ENCODE measurements around the gene ATP6V1E1.
"Not testable (repeated sequence)": the region's sequence is repeated elsewhere in the genome, so short reads cannot be mapped to it uniquely, and the experiment has no call there.

Gene ATP6V1E1

GRCh38 chr22:17647452-17647851 is 18.9 kb upstream of the ATP6V1E1 start:
- Histone ChIP-seq H3K9me3 (ENCODE audit: control insufficient read depth, low read length) (no peaks in the 10 kb centered on the region), H3K4me1 (ENCODE audit: control insufficient read depth, insufficient read depth, low read length) (no peaks in the 10 kb centered on the region), H3K4me3 (ENCODE audit: low read length) (no peak overlapping the region), H3K36me3 (ENCODE audit: control insufficient read depth, insufficient read depth, low read length) (no peaks in the 10 kb centered on the region), H3K9ac (ENCODE audit: low read length) (no peak overlapping the region), H3K27me3 (ENCODE audit: control insufficient read depth, insufficient read depth, low read length) (no peaks in the 10 kb centered on the region)

DNA sequence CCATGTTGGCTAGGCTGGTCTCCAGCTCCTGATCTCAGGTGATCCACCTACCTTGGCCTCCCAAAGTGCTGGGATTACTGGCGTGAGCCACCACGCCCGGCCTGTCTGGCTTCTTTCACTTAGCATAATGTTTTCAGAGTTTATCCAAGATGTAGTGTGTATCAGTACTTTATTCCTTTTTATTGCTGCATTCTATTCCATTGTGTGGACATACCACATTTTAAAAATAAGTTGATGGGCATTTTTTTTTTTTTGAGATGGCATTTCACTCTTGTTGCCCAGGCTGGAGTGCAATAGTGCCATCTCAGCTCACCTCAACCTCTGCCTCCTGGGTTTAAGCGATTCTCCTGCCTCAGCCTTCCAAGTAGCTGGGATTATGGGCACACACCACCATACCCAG is 13.8 kb upstream of the ATP6V1E1 start:
- not testable (repeated sequence) for H3K27me3 ChIP-seq (ENCODE audit: control insufficient read depth, insufficient read depth, low read length); H3K4me1 ChIP-seq (ENCODE audit: control insufficient read depth, insufficient read depth, low read length); H3K4me3 ChIP-seq (ENCODE audit: low read length); H3K9me3 ChIP-seq (ENCODE audit: control insufficient read depth, low read length); H3K9ac ChIP-seq (ENCODE audit: low read length); H3K36me3 ChIP-seq (ENCODE audit: control insufficient read depth, insufficient read depth, low read length)

GRCh38 chr22:17641269-17641668 is 12.7 kb upstream of the ATP6V1E1 start:
- Histone ChIP-seq H3K9me3 (ENCODE audit: control insufficient read depth, low read length) (no peaks in the 10 kb centered on the region), H3K36me3 (ENCODE audit: control insufficient read depth, insufficient read depth, low read length) (no peaks in the 10 kb centered on the region), H3K4me3 (ENCODE audit: low read length) (no peak overlapping the region), H3K27me3 (ENCODE audit: control insufficient read depth, insufficient read depth, low read length) (no peaks in the 10 kb centered on the region), H3K9ac (ENCODE audit: low read length) (no peak overlapping the region), H3K4me1 (ENCODE audit: control insufficient read depth, insufficient read depth, low read length) (no peaks in the 10 kb centered on the region)

- H3K4me1 ChIP-seq (ENCODE audit: control insufficient read depth, insufficient read depth, low read length), result no peaks in the 10 kb centered on the region
- H3K9ac ChIP-seq (ENCODE audit: low read length), result peak overlapping the region; percentile 92
- peak overlapping the region; percentile 73 for H3K4me3 ChIP-seq (ENCODE audit: low read length)
- no peaks in the 10 kb centered on the region for H3K9me3 ChIP-seq (ENCODE audit: control insufficient read depth, low read length)
- H3K36me3 ChIP-seq (ENCODE audit: control insufficient read depth, insufficient read depth, low read length), result no peaks in the 10 kb centered on the region
- no peaks in the 10 kb centered on the region for H3K27me3 ChIP-seq (ENCODE audit: control insufficient read depth, insufficient read depth, low read length)
These were observed 10.7 kb upstream of the ATP6V1E1 start for GRCh38 chr22:17639247-17639741.

DNA sequence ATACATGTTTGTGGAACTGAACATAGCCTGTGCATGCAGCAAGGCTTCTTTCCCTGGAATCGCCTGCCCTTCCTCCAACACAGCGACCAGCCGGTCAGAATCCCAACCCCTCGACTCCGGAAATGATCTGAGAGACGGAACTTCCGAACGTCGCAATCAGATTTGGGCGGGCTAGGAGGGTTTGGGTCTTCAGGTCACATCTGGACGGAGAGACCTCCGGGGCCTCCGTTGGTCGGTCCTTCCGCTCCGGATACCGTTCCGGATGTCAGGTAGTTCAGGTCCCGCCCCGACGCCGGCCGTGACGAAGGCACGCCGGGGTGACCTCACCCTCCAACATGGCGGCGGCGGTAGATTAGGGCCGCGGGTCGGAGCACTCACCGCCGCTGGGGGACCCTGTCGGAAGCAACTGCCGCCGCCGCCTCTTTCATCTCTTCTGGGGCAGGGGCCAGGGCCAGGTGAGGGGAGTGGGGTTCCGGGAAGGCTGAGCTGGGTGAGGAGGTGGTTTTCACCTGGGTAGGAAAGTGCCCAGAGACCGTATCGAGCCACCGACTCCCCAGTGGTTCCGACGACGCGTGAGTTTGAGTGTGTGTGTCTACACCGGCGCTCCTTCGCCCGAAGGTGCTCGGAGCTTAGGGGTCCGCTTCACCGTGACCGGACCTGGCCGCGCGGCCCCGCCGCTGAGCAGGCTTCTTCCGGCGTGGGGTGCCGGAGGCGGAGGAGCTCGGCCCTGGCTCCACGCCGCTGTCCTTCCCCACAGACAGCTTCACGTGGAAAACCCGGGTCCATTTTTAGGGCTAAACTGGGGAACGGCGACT is 10.1 kb upstream of the ATP6V1E1 start, which contains the start of gene BCL2L13:
Gene BCL2L13 (plus strand): TSS at position 326 of the 815 bp plus-strand sequence. CDS start 16,955 bp downstream, outside the sequence.
- H3K36me3 ChIP-seq (ENCODE audit: control insufficient read depth, insufficient read depth, low read length), result no peaks in the 10 kb centered on the region
- H3K4me3 ChIP-seq (ENCODE audit: low read length), result peak within 1 kb of the TSS; percentile 73
- no peaks in the 10 kb centered on the region for H3K9me3 ChIP-seq (ENCODE audit: control insufficient read depth, low read length)
- H3K9ac ChIP-seq (ENCODE audit: low read length), result peak within 1 kb of the TSS; percentile 92
- H3K27me3 ChIP-seq (ENCODE audit: control insufficient read depth, insufficient read depth, low read length), result no peaks in the 10 kb centered on the region
- H3K4me1 ChIP-seq (ENCODE audit: control insufficient read depth, insufficient read depth, low read length), result no peaks in the 10 kb centered on the region

GRCh38 chr22:17638182-17638431 is 9.6 kb upstream of the ATP6V1E1 start:
- Histone ChIP-seq H3K36me3 (ENCODE audit: control insufficient read depth, insufficient read depth, low read length) (no peaks in the 10 kb centered on the region), H3K27me3 (ENCODE audit: control insufficient read depth, insufficient read depth, low read length) (no peaks in the 10 kb centered on the region), H3K9me3 (ENCODE audit: control insufficient read depth, low read length) (no peaks in the 10 kb centered on the region), H3K4me3 (ENCODE audit: low read length) (peak overlapping the region; percentile 73), H3K4me1 (ENCODE audit: control insufficient read depth, insufficient read depth, low read length) (no peaks in the 10 kb centered on the region), H3K9ac (ENCODE audit: low read length) (peak overlapping the region; percentile 92)

DNA sequence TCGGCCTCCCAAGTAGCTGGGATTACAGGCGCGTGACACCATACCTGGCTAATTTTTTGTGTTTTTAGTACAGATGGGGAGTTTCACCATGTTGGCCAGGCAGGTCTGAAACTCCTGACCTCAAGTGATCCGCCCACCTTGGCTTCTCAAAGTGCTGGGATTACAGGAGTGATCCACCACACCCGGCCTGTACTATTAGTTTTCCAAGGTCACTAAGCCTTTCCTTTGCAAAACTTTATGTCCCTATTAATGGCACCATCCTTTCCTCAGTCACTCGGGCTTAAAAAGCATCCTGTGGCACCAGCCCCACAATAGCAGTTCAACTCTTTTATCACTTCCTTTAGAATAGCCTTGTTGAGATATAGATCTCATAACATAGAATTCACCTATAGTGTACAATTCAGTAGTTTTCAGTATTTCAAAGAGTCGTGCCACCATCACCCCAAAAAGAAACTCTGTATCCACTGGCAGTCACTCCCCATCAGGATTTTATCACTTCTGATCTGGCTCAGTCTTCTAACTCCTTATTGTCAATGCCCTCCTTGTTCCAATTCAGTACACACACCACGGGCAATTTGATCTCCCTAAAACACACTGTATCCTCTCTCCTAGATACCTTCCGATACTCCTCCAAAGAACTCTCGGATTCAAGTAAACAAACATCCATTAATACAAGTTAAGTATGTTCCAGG is 9.1 kb upstream of the ATP6V1E1 start:
- Histone ChIP-seq H3K36me3 (ENCODE audit: control insufficient read depth, insufficient read depth, low read length) (no peaks in the 10 kb centered on the region), H3K4me1 (ENCODE audit: control insufficient read depth, insufficient read depth, low read length) (no peaks in the 10 kb centered on the region), H3K27me3 (ENCODE audit: control insufficient read depth, insufficient read depth, low read length) (no peaks in the 10 kb centered on the region), H3K9me3 (ENCODE audit: control insufficient read depth, low read length) (no peaks in the 10 kb centered on the region), H3K9ac (ENCODE audit: low read length) (peak overlapping the region; percentile 92), H3K4me3 (ENCODE audit: low read length) (peak overlapping the region; percentile 73)

GRCh38 chr22:17636850-17637249 is 8.3 kb upstream of the ATP6V1E1 start:
- H3K9ac ChIP-seq (ENCODE audit: low read length); H3K4me1 ChIP-seq (ENCODE audit: control insufficient read depth, insufficient read depth, low read length); H3K4me3 ChIP-seq (ENCODE audit: low read length); H3K36me3 ChIP-seq (ENCODE audit: control insufficient read depth, insufficient read depth, low read length); H3K9me3 ChIP-seq (ENCODE audit: control insufficient read depth, low read length); H3K27me3 ChIP-seq (ENCODE audit: control insufficient read depth, insufficient read depth, low read length): not testable (repeated sequence)

- H3K27me3 ChIP-seq (ENCODE audit: control insufficient read depth, insufficient read depth, low read length), result no peaks in the 10 kb centered on the region
- no peaks in the 10 kb centered on the region for H3K9me3 ChIP-seq (ENCODE audit: control insufficient read depth, low read length)
- no peaks in the 10 kb centered on the region for H3K36me3 ChIP-seq (ENCODE audit: control insufficient read depth, insufficient read depth, low read length)
- no peak overlapping the region for H3K4me3 ChIP-seq (ENCODE audit: low read length)
- no peaks in the 10 kb centered on the region for H3K4me1 ChIP-seq (ENCODE audit: control insufficient read depth, insufficient read depth, low read length)
- no peak overlapping the region for H3K9ac ChIP-seq (ENCODE audit: low read length)
These were observed 6.1 kb upstream of the ATP6V1E1 start for GRCh38 chr22:17634696-17635095.

GRCh38 chr22:17633998-17634323 is 5.4 kb upstream of the ATP6V1E1 start:
- Histone ChIP-seq H3K27me3 (ENCODE audit: control insufficient read depth, insufficient read depth, low read length) (no peaks in the 10 kb centered on the region), H3K36me3 (ENCODE audit: control insufficient read depth, insufficient read depth, low read length) (no peaks in the 10 kb centered on the region), H3K9ac (ENCODE audit: low read length) (no peak overlapping the region), H3K9me3 (ENCODE audit: control insufficient read depth, low read length) (no peaks in the 10 kb centered on the region), H3K4me1 (ENCODE audit: control insufficient read depth, insufficient read depth, low read length) (peaks cover 5% of the 10 kb centered on the region), H3K4me3 (ENCODE audit: low read length) (no peak overlapping the region)

- Histone ChIP-seq H3K9ac (ENCODE audit: low read length) (no peak overlapping the region), H3K9me3 (ENCODE audit: control insufficient read depth, low read length) (no peaks in the 10 kb centered on the region), H3K27me3 (ENCODE audit: control insufficient read depth, insufficient read depth, low read length) (no peaks in the 10 kb centered on the region), H3K4me1 (ENCODE audit: control insufficient read depth, insufficient read depth, low read length) (peaks cover 5% of the 10 kb centered on the region), H3K4me3 (ENCODE audit: low read length) (no peak overlapping the region), H3K36me3 (ENCODE audit: control insufficient read depth, insufficient read depth, low read length) (no peaks in the 10 kb centered on the region)
These were observed 4.9 kb upstream of the ATP6V1E1 start for GRCh38 chr22:17633217-17633997.

DNA sequence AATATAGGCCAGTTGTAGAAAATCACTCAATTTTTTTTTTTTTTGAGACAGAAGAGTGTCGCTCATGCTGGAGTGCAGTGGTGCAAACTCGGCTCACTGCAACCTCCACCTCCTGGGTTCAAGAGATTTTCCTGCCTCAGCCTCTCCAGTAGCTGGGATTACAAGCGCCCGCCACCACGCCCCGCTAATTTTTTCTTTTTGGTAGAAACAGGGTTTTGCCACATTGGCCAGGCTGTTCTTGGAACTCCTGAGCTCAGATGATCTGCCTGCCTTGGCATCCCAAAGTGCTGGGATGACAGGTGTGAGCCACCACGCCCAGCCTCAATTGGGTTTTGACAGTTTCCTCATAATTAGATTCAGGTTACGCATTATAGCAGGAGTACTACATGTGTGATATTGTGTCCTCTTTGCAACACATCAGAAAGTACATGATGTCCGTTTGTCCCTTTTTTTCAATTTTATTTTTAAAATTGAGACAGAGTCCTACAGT is 2.6 kb upstream of the ATP6V1E1 start:
- H3K9ac ChIP-seq (ENCODE audit: low read length), result no peak overlapping the region
- peaks cover 13% of the 10 kb centered on the region for H3K4me1 ChIP-seq (ENCODE audit: control insufficient read depth, insufficient read depth, low read length)
- H3K4me3 ChIP-seq (ENCODE audit: low read length), result no peak overlapping the region
- H3K36me3 ChIP-seq (ENCODE audit: control insufficient read depth, insufficient read depth, low read length), result no peaks in the 10 kb centered on the region
- H3K27me3 ChIP-seq (ENCODE audit: control insufficient read depth, insufficient read depth, low read length), result no peaks in the 10 kb centered on the region
- no peaks in the 10 kb centered on the region for H3K9me3 ChIP-seq (ENCODE audit: control insufficient read depth, low read length)

All from mucosa of stomach (tissue), 1 donor.